Loucy (cell line): Measurements from ENCODE around the gene GDAP1L1.

Experiments used
- EZH2phosphoT487 ChIP-seq: fragments of 200-600 bp; IDR thresholded peaks from 2 replicates; pipeline ENCODE4 v1.6.1; 2018; ENCODE audit warnings: antibody characterized with exemption, mild to moderate bottlenecking, moderate library complexity, borderline replicate concordance
- TF ChIP-seq, protein P1 (sequence below): fragments of 200-600 bp; sonication (generic); conservative IDR thresholded peaks from 2 replicates; pipeline ENCODE4 v1.5.1; 2014; ENCODE audit warnings: mild to moderate bottlenecking, antibody characterized with exemption, low read length

- TF ChIP-seq, protein P1, sequence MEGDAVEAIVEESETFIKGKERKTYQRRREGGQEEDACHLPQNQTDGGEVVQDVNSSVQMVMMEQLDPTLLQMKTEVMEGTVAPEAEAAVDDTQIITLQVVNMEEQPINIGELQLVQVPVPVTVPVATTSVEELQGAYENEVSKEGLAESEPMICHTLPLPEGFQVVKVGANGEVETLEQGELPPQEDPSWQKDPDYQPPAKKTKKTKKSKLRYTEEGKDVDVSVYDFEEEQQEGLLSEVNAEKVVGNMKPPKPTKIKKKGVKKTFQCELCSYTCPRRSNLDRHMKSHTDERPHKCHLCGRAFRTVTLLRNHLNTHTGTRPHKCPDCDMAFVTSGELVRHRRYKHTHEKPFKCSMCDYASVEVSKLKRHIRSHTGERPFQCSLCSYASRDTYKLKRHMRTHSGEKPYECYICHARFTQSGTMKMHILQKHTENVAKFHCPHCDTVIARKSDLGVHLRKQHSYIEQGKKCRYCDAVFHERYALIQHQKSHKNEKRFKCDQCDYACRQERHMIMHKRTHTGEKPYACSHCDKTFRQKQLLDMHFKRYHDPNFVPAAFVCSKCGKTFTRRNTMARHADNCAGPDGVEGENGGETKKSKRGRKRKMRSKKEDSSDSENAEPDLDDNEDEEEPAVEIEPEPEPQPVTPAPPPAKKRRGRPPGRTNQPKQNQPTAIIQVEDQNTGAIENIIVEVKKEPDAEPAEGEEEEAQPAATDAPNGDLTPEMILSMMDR: no peak
- TF ChIP-seq EZH2phosphoT487: no peak
These were observed 27.4 kb downstream of the GDAP1L1 start for GRCh38 chr20:44274303-44275017.
